A673 (cell line): ENCODE results near the gene COA1.

Experiments used
- EZH2 ChIP-seq: fragments of 200-600 bp; sonication (generic); IDR thresholded peaks from 2 replicates; pipeline ENCODE4 v1.6.1; 2017; ENCODE audit warnings: borderline replicate concordance, low read depth, mild to moderate bottlenecking, mixed read lengths, antibody characterized with exemption, low read length; ENCODE audit not compliant: poor library complexity, severe bottlenecking
- TF ChIP-seq, protein P1 (sequence below): fragments of 300-800, 200-600 bp; sonication (generic); conservative IDR thresholded peaks from 2 replicates; pipeline ENCODE4 v1.5.1; 2017; ENCODE audit warnings: low read depth, mild to moderate bottlenecking, antibody characterized with exemption, low read length, moderate library complexity, mixed read lengths

DNA sequence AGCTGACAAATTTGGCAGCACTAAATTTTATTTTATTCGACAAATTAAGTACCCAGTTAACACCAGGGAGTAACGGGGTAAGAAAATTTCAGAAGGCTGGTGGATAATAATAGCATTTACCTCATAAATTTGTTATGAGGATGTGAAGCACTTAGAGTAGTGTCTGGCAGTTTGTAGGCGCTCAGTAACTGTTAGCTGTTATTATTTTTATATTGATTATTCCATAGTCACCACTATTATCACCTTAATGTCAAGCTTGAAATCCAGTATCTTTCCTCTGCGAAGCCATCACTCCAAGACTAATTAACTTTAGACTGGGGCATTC, 563 bp upstream of the COA1 start:
- TF ChIP-seq EZH2, result no peak
- TF ChIP-seq, protein P1, sequence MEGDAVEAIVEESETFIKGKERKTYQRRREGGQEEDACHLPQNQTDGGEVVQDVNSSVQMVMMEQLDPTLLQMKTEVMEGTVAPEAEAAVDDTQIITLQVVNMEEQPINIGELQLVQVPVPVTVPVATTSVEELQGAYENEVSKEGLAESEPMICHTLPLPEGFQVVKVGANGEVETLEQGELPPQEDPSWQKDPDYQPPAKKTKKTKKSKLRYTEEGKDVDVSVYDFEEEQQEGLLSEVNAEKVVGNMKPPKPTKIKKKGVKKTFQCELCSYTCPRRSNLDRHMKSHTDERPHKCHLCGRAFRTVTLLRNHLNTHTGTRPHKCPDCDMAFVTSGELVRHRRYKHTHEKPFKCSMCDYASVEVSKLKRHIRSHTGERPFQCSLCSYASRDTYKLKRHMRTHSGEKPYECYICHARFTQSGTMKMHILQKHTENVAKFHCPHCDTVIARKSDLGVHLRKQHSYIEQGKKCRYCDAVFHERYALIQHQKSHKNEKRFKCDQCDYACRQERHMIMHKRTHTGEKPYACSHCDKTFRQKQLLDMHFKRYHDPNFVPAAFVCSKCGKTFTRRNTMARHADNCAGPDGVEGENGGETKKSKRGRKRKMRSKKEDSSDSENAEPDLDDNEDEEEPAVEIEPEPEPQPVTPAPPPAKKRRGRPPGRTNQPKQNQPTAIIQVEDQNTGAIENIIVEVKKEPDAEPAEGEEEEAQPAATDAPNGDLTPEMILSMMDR, result no peak
